GM23248 (cell line): ENCODE measurements around the gene L3MBTL3.

ENCODE experiments used
- EZH2 ChIP-seq: fragments of 200-600 bp; sonication (generic); IDR thresholded peaks from 2 replicates; pipeline ENCODE4 v1.6.1; 2018; ENCODE audit warnings: antibody characterized with exemption, mild to moderate bottlenecking; ENCODE audit not compliant: insufficient read depth, poor library complexity, severe bottlenecking
- EZH2phosphoT487 ChIP-seq: fragments of 200-600 bp; sonication (generic); IDR thresholded peaks from 2 replicates; pipeline ENCODE4 v1.6.1; 2018; ENCODE audit warnings: antibody characterized with exemption, moderate library complexity, mild to moderate bottlenecking, low read depth; ENCODE audit not compliant: insufficient read depth

DNA sequence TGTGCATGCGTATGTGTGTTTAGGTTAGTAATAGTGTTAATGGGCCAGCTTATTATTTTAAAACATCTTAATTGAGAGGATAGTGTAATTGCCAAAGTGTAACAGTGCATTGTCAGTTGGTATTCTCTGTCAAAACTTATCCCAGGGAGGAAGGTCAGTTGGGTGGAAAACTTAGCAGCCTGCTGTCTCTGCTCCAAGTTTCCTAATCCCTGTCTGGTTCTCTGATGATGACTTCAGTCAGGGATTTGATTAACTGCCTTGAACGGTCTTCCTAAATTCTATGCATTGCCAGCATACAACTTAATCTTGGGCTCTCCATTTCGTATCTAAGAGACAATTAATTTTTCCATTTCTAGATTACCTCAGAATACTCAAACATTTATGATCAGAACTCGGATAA is 51.1 kb downstream of the L3MBTL3 start:
- TF ChIP-seq EZH2 (no peak), EZH2phosphoT487 (no peak)
